HepG2 (cell line): ENCODE results near the gene AXIN2. TPM values are rescaled to one million over a fixed set of nuclear protein-coding genes. Genes with fewer than 3 reads are reported as not detected.

ENCODE experiments used
- CBX2 ChIP-seq, 2 experiments: fragments of 200-600 bp in 1 of 2; sonication (generic); formaldehyde crosslinking in 1 of 2; IDR thresholded peaks; 2 replicates each; pipeline versions ENCODE4 v1.7.0 to v1.8.1; 2018 to 2022; ENCODE audit warnings: low read depth in 2 of 2, low read length in 1 of 2, mild to moderate bottlenecking in 1 of 2, missing genetic modification reagents in 1 of 2
- DMAP1 ChIP-seq: IDR thresholded peaks from 2 replicates; pipeline ENCODE4 v1.6.1; 2016
- DMTF1 ChIP-seq: sonication (generic); formaldehyde crosslinking; IDR thresholded peaks from 2 replicates; pipeline ENCODE4 v1.4.0; 2020; ENCODE audit warnings: mild to moderate bottlenecking, missing genetic modification reagents
- HIVEP1 ChIP-seq: sonication (generic); formaldehyde crosslinking; IDR thresholded peaks from 2 replicates; pipeline ENCODE4 v1.4.0; 2020; ENCODE audit warnings: mild to moderate bottlenecking, missing genetic modification reagents
- ISL2 ChIP-seq: sonication (generic); formaldehyde crosslinking; IDR thresholded peaks from 2 replicates; pipeline ENCODE4 v1.5.0; 2020; ENCODE audit warnings: missing genetic modification reagents
- MATR3 ChIP-seq: sonication (generic); formaldehyde crosslinking; IDR thresholded peaks from 2 replicates; pipeline ENCODE4 v1.4.0; 2020; ENCODE audit warnings: missing genetic modification reagents
- PHF20 ChIP-seq: sonication (generic); formaldehyde crosslinking; IDR thresholded peaks from 2 replicates; pipeline ENCODE4 v1.5.0; 2020; ENCODE audit warnings: mild to moderate bottlenecking, missing genetic modification reagents
- RXRA ChIP-seq: sonication (generic); formaldehyde crosslinking; IDR thresholded peaks from 2 replicates; pipeline ENCODE4 v1.5.1; 2020; ENCODE audit warnings: missing genetic modification reagents
- SAP130 ChIP-seq: IDR thresholded peaks from 2 replicates; pipeline ENCODE4 v1.6.1; 2016; ENCODE audit warnings: low read depth
- TMF1 ChIP-seq: sonication (generic); formaldehyde crosslinking; IDR thresholded peaks from 2 replicates; pipeline ENCODE4 v1.8.1; 2022; ENCODE audit warnings: low read depth, missing genetic modification reagents
- ZBTB14 ChIP-seq: sonication (generic); formaldehyde crosslinking; IDR thresholded peaks from 2 replicates; pipeline ENCODE4 v1.4.0; 2020; ENCODE audit warnings: missing genetic modification reagents
- ZBTB21 ChIP-seq: sonication (generic); formaldehyde crosslinking; IDR thresholded peaks from 2 replicates; pipeline ENCODE4 v1.4.0; 2020; ENCODE audit warnings: missing genetic modification reagents
- ZFP37 ChIP-seq: sonication (generic); formaldehyde crosslinking; IDR thresholded peaks from 2 replicates; pipeline ENCODE4 v1.4.0; 2020; ENCODE audit warnings: missing genetic modification reagents, borderline replicate concordance
- ZNF274 ChIP-seq: sonication (generic); formaldehyde crosslinking; IDR thresholded peaks from 2 replicates; pipeline ENCODE4 v1.5.1; 2020; ENCODE audit warnings: mild to moderate bottlenecking, missing genetic modification reagents
- ZNF382 ChIP-seq: sonication (generic); formaldehyde crosslinking; IDR thresholded peaks from 2 replicates; pipeline ENCODE4 v1.5.0; 2020; ENCODE audit warnings: missing genetic modification reagents, mild to moderate bottlenecking, borderline replicate concordance
- ZNF430 ChIP-seq: sonication (generic); formaldehyde crosslinking; IDR thresholded peaks from 2 replicates; pipeline ENCODE4 v1.9.0; 2021; ENCODE audit warnings: mild to moderate bottlenecking, missing genetic modification reagents
- ZNF546 ChIP-seq: sonication (generic); formaldehyde crosslinking; conservative IDR thresholded peaks from 2 replicates; pipeline ENCODE4 v1.8.1; 2023; ENCODE audit warnings: mild to moderate bottlenecking, missing genetic modification reagents
- ZNF660 ChIP-seq: sonication (generic); formaldehyde crosslinking; IDR thresholded peaks from 2 replicates; pipeline ENCODE4 v1.5.1; 2020; ENCODE audit warnings: mild to moderate bottlenecking, low read depth, missing genetic modification reagents, borderline replicate concordance
- ZNF777 ChIP-seq: sonication (generic); formaldehyde crosslinking; IDR thresholded peaks from 2 replicates; pipeline ENCODE4 v1.4.0; 2020; ENCODE audit warnings: missing genetic modification reagents
- ZSCAN29 ChIP-seq: sonication (generic); formaldehyde crosslinking; conservative IDR thresholded peaks from 2 replicates; pipeline ENCODE4 v1.4.0; 2020; ENCODE audit warnings: mild to moderate bottlenecking, missing genetic modification reagents
- polyA plus RNA-seq, 8 experiments: library from polyadenylated mRNA; depleted of rRNA in 3 of 8; stranded (reverse) in 7 of 8; unstranded in 1 of 8; fragments of >200 nt; fragmentation: Illumina TruSeq in 4 of 8; extraction: Trizol in 4 of 8; gene quantifications; 2 replicates each; pipeline versions ENCODE4 v1.2.1 to v1.2.3, GENCODE V29; 2011 to 2016; ENCODE audit warnings: low read depth in 4 of 8, missing spikeins in 1 of 8, mixed read lengths in 1 of 8; ENCODE audit not compliant: insufficient read depth in 1 of 8
- total RNA-seq, 5 experiments: library from RNA; depleted of rRNA; stranded (reverse); fragments of >200 nt; fragmentation: Illumina TruSeq; extraction: Trizol; gene quantifications; 2 replicates each; pipeline ENCODE4 v1.2.3, GENCODE V29; 2016; ENCODE audit warnings: low read depth in 1 of 5
- TF ChIP-seq, protein P1 (sequence below): sonication (generic); formaldehyde crosslinking; IDR thresholded peaks from 2 replicates; pipeline ENCODE4 v1.4.0; 2020; ENCODE audit warnings: missing genetic modification reagents, borderline replicate concordance

AXIN2 gene
- total and polyA plus RNA-seq, 2 of the 13 experiments (the other 11 are each of a cell fraction or from before 2014, with no cell fraction given): 58.6 to 63.4 TPM

DNA sequence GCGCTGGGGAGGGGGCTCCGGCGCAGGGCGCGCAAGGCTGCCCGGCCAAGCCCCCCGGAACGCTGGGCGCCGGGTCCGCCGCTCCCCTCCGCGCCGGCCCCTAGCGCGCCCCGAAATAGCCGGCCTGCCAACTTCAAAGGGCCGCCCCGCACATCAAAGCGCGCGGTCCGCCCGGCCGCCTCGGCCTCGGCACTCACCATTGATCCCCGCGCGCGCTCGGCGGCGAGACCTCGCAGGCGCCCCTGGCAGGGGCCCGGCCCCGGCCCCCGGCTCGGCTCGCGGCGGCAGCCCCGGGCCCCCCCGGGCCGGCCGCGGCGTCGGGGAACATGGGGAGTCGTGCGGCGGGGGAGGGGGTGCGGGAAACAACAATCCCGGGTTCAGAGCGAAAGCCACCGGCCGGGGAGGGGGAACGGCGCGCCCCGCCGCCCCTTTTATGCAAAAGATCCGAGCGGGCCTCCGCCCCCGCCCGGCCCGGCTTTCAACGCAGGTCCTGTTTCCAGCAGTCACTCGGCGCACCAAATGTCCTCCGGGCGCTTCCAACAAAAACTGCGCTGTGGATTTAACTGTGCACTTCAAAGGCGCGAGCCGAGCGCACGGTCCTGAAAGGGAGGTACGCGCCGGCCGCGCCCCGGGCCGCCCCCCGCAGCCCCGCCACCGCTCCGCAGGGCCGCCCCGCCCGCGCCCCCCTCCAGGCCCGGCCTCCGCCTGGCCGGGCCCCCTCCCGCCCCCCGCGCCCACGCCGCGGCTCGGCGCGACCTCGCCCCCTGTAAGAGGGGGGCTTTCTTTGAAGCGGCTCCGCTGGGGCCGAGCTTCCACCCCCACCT lies 608 bp downstream of the AXIN2 start (continued):
- TF ChIP-seq DMTF1 (CRISPR knock-in tag) (no peak), ZSCAN29 (CRISPR knock-in tag) (no peak), MATR3 (CRISPR knock-in tag) (no peak), ISL2 (peak; percentile 29; the same call in 1 of the 2 replicates), CBX2 (IDR thresholded peaks at IDR 0.05; ENCODE audit: low read depth, low read length) (no peak), CBX2 (CRISPR knock-in tag; IDR thresholded peaks at IDR 0.05; ENCODE audit: low read depth) (no peak), ZNF546 (CRISPR knock-in tag) (no peak), ZFP37 (CRISPR knock-in tag) (no peak), ZBTB21 (CRISPR knock-in tag) (no peak), ZNF430 (CRISPR knock-in tag) (peak; percentile 31), ZNF660 (CRISPR knock-in tag) (no peak), ZNF382 (CRISPR knock-in tag) (no peak), HIVEP1 (CRISPR knock-in tag) (no peak), DMAP1 (CRISPR knock-in tag) (0 out of 2 replicates have a peak, but pooled peaks have one; percentile 11), ZNF274 (CRISPR knock-in tag) (no peak), RXRA (peak; percentile 64; the same call in 1 of the 2 replicates), SAP130 (CRISPR knock-in tag) (peak; percentile 80), ZBTB14 (CRISPR knock-in tag) (0 out of 2 replicates have a peak, but pooled peaks have one; percentile 26), TMF1 (CRISPR knock-in tag) (no peak; the same call in 1 of the 2 replicates), ZNF777 (CRISPR knock-in tag) (no peak), PHF20 (0 out of 2 replicates have a peak, but pooled peaks have one; percentile 29)
- TF ChIP-seq, protein P1, sequence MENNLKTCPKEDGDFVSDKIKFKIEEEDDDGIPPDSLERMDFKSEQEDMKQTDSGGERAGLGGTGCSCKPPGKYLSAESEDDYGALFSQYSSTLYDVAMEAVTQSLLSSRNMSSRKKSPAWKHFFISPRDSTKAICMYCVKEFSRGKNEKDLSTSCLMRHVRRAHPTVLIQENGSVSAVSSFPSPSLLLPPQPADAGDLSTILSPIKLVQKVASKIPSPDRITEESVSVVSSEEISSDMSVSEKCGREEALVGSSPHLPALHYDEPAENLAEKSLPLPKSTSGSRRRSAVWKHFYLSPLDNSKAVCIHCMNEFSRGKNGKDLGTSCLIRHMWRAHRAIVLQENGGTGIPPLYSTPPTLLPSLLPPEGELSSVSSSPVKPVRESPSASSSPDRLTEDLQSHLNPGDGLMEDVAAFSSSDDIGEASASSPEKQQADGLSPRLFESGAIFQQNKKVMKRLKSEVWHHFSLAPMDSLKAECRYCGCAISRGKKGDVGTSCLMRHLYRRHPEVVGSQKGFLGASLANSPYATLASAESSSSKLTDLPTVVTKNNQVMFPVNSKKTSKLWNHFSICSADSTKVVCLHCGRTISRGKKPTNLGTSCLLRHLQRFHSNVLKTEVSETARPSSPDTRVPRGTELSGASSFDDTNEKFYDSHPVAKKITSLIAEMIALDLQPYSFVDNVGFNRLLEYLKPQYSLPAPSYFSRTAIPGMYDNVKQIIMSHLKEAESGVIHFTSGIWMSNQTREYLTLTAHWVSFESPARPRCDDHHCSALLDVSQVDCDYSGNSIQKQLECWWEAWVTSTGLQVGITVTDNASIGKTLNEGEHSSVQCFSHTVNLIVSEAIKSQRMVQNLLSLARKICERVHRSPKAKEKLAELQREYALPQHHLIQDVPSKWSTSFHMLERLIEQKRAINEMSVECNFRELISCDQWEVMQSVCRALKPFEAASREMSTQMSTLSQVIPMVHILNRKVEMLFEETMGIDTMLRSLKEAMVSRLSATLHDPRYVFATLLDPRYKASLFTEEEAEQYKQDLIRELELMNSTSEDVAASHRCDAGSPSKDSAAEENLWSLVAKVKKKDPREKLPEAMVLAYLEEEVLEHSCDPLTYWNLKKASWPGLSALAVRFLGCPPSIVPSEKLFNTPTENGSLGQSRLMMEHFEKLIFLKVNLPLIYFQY (CRISPR knock-in tag): peak; percentile 40; the same call in 1 of the 2 replicates
